Stimulated activated CD4-positive, alpha-beta T cell treated with anti-CD3 and anti-CD28 coated beads, TNF-alpha, amount 100 ng/mL, for 1 hour (primary cell): ENCODE measurements around the gene ISL2.

ENCODE experiments used
- DNase-seq, 3 donors: peaks; one replicate each; pipeline ENCODE4 v3.0.0-alpha.2; 2020; ENCODE audit warnings: low read depth in 3 of 3, low spot score in 1 of 3

The ISL2 gene

GRCh38 chr15:76368122-76368621, 31.6 kb downstream of the ISL2 start:
- no peak for DNase-seq

DNA sequence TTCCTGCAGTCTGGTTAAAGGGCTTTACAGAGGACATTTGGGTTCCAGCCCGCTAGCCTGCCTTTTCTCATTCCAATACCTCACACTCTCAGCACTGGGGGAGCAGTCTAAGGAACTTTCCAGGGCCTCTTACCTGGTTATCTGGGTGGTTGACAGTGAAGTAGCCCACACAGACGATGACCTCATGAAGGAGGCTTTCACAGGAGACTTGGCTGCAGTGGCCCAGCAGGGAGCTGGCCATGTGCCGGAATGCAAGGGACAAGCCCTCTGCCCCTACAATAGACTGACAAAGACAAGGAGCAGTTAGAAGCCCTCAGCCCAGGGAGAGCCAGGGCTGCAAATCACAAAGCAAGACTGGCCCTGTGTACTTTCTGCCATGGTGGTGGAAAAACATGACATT, 39.5 kb downstream of the ISL2 start:
- DNase-seq, result no peak

GRCh38 chr15:76376816-76377215, 40.2 kb downstream of the ISL2 start:
- DNase-seq, result no peak

- no peak for DNase-seq
These were observed 40.6 kb downstream of the ISL2 start for GRCh38 chr15:76377217-76377616.

GRCh38 chr15:76377751-76378150, 41.2 kb downstream of the ISL2 start:
- no peak for DNase-seq

- DNase-seq, result no peak
These were observed 42.1 kb downstream of the ISL2 start for GRCh38 chr15:76378691-76379090.

DNA sequence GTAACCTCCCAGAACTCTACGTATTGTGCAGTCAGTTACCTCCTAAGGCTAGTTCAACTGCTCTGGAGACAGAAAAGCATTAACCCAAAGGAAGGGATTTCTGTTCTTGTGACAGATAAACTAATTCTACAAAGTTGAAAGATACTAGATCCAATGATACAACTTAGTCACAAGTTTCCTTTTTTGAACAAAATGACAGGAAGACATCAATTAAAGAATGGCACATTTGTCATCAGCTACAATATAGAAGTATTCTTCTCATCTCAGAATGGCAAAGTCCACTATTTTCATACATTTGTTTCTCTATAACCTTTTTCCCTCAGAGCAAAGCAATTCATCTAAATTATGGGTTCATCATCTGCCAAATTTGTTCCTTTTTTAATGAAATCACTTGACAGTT, 43.7 kb downstream of the ISL2 start:
- DNase-seq, result no peak

GRCh38 chr15:76381366-76381765, 44.8 kb downstream of the ISL2 start:
- DNase-seq, result no peak

- DNase-seq, result no peak
These were observed 46.6 kb downstream of the ISL2 start for GRCh38 chr15:76382987-76383728.

DNA sequence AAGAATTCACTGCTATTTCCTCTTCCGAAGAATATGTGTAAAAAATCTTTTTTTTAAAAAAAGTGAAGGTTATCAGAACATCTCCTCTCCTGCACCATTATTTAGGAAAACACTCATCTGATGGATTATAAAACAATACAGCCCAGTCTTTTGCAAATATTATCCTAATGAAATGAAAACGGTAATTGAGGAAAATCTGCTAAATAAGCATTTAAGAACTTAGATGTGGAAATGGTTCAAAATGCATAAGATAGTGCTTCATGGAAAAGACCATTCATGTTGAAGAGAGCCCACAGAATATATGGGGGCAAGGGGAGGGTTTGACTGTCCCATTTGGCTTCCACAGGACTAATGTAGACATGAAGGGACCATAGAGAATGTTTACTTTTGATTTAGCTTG, 47.8 kb downstream of the ISL2 start:
- no peak for DNase-seq

DNA sequence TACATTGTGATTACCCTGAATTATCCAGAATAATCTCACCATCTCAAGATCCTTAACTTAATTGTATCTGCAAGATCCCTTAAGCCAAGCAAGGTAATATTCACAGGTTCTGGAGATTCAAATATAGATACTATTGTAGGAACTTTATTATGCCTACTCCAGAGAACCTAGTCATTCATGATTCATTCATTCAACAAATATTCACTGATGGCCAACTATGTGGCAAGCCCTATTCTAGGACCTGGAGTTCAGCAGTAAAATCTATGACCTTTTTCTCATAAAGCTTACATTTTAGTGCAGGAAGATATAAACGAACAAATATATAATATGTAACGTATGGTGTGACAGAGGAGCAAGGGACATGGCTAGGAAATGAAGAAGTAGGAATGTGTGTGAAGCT, 49.6 kb downstream of the ISL2 start:
- no peak for DNase-seq

- no peak for DNase-seq
These were observed 50.4 kb downstream of the ISL2 start for GRCh38 chr15:76386926-76387325.

- DNase-seq, result no peak
These were observed 54.0 kb downstream of the ISL2 start for GRCh38 chr15:76390571-76390970.

DNA sequence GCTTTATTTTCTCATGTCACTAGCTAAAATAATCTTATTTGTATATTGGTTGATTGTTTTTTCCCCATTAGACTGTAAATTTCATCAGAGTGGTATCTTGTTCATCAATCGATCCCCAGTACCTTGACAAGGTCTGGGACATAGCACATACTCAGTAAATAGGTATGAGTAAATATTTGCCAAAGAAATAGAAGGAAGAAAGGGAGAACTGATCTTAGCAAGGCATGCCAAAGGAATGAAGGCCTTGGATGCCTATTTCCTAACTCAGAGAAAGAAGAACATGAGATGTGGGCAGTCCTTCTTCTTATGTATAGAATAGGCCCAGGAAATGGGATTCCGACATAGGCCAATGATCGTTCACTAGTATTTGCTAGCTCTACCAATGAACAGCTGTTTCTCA, 54.7 kb downstream of the ISL2 start:
- DNase-seq, result no peak

DNA sequence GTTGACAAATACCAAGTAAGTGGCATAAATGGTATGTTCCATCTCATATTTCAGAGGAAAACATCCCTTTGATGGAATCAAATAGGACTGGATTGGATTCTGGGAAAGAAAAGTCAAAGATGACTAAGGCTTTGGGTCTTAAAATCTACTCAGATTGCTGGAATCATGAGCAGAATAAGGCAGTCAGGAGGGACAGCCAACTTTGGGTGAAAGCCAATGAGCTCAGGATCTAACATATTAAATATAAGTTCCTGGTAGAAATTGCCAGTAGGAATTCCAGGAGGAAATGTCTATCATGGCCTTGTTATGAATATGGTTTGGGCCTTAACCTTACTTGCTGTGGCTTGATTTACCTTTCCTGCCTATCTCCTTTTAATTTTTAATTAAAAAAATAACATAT, 55.3 kb downstream of the ISL2 start:
- DNase-seq, result no peak
